Activated CD4-positive, alpha-beta T cell treated with anti-CD3 and anti-CD28 coated beads, Interleukin-2, amount 50 U/mL, for 16 hours (primary cell): ENCODE measurements around the gene TMPRSS9.
"Not testable (repeated sequence)": the region's sequence is repeated elsewhere in the genome, so short reads cannot be mapped to it uniquely, and the experiment has no call there.

ENCODE experiments used
- DNase-seq: peaks from one replicate; pipeline ENCODE4 v3.0.0-alpha.2; 2020

TMPRSS9 gene

DNA sequence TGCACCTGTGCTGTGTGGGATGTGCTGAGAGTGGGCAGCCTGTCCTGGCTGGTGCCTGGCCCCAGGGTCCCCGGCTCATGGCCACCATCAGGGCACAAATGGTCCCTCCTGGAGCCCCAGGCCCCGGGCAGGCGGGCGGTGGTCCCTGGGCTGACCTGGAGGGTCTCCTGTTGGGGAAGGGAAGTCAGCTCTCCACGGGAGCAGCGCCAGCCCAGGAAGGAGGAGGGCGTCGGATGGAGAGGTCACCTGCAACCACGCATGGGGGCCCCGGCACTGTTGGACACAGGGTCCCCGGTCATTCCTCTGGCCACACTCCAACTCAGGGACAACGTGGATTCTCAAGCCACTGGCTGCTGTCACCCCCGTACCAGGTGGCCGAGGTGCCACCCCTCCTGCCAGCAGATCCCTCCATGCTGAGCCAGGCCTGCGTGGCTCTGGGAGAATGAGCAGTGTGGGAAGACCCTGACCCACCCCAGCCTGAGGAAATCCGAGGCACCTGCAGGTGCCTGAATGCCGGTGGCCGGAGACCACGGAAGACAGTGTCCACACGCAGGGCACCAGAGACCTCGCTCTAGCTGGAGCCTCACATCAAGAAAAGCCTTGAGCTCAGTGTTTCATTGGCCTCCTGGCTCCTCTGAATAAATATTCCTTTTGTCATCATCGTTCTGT, 83.2 kb downstream of the TMPRSS9 start:
- DNase-seq = no peak

DNA sequence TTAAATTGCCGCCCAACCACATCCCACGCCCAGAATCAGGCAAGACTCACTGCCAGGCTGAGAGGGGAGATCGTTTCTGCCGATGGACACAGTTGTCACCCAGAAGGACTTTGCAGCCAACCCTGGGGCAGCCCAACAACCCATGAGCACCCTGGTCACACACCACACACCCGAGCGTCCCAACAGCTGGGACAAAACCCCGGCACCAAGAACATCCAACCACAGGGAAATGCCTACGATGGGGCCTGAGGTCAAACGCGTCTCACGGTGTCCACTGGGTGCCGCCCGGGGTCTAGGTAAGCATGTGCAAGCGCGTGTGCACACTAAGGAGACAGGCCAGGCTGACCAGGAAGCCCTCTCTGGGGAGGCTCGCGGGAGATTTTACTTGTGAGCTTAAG, 83.7 kb downstream of the TMPRSS9 start:
- no peak for DNase-seq

DNA sequence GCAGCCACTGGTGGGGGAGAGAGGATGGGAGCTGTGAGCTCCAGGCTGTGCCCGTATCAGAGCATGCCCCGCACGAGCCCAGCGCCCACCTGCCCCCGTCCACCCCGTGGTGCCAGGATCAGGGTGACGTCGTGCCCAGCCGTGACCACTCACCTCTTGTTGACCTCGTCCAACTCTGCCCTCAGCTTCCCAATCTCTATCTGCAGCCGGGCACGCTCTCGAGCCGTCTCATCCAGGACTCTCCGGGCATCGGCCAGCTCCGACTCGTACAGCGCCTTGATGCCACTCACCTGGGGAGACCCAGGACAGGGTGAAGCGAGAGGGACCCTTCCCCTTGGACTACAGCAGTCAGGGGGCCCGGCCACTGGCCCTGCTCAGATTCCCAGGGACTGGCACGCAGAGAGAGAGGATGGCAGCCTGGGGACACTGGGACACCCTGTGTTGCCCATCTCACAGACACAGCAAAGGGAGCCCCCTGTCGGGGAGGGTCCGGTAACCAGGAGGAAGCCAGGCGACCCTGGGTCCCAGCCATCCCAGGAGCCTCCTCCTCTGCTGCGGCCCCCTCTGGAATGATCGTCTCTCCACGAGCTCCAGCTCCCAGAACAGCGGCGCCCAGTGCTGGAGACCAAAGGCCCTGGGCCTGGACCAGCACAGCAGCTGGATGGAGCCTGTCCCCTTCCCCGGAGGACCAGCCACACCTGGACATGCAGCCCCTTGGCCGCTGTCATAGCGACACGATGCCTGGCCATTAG, 84.4 kb downstream of the TMPRSS9 start:
- DNase-seq = no peak

DNA sequence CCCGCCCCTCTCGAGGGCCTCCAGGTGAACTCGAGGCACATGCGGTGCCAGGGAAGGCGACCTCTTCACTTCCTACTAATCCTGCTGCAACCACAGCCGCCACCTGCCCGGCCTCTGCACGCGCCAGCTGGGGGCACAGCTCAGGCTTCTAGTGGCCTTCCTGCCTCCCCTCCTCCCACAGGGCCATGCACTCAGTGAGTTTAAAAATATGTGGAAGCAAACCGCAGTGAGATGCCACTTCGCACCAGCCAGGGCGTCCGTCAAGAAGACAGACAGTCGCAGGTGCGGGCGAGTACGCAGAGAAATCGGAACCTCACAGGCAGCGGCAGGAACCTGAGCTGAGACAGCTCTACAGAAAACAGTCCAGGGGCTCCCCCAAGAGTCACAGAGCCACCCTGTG, 86.3 kb downstream of the TMPRSS9 start:
- DNase-seq = no peak

DNA sequence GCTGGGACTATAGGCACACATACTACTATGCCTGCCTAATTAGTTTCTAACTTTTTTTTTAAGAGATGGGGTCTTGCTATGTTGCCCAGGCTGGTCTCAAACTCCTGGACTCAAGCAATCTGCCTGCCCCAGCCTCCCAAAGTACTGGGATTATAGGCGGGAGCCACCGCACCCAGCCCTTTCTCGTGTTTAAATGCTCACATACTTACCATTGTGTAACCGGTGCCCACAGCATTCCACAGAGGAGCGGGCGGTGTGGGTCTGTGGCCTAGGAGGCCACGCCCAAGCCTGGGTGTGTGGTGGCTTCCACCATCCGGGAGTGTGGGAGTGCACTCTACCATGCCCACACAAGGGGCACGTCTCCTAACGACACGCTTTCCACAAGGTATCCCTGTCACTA, 89.0 kb downstream of the TMPRSS9 start:
- DNase-seq = no peak

DNA sequence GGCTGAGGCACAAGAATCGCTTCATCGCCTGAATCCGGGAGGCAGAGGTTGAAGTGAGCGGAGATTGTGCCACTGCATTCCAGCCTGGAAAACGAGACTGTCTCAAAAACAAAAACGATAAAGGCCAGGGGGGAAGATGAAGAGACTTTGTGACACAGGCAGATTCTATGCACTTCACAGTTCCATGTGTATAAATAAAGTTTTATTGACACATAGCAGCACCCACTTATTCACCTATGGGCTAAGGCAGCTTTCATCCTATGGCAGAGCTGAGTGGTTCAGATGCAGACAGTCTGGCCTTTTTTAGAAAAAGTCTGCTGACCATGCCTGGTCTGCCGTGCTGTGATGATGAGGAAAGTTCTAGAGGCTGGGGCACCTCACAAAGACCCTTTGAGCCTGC, 91.1 kb downstream of the TMPRSS9 start:
- DNase-seq = no peak

DNA sequence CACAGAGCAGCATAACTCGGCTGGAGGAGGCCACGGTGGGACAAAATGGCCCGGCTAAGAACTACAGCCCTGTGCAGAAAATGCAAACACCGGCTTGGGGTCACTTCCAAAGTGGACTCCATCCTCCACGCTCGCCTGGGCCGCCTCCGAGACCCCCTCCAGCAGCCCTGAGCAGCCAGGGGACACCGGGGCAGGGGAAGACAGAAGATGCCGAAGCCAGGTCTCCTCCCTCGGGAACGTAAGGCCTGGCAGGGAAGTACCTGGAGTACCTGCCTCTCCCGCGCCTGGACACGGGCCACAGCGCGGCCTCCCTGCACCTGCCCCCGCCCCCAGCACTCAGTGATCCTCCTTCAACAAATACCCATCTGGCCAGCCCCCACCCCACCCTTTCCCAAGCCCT, 91.7 kb downstream of the TMPRSS9 start:
- no peak for DNase-seq

DNA sequence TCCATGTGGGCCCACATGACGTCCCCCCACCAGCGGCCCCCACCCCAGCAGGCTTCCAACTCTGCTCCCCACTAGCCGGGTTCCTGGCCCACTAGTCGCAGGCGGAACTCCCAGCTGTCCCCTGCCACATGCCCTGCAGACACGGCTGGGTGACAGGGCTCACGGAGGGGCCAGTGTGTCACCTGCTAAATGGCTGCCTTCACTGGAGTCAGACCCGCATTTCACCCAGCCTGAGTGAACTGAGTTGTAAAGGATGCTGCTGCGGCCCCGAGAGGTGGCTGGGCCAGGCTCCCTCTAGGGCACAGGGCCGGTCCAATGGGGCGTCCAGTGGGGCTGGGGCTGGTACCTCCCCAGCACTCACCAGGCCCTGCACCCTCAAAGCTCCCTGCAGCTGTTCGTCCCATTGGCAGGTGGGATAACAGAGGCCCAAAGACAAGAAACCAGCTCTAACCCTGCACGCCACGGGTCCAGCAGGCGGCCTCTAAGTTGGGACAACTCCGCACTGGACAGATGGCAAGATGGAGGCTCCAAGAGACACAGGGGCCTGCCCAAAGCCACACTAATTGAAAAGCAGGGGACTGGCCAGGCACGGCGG, 93.5 kb downstream of the TMPRSS9 start:
- no peak for DNase-seq

DNA sequence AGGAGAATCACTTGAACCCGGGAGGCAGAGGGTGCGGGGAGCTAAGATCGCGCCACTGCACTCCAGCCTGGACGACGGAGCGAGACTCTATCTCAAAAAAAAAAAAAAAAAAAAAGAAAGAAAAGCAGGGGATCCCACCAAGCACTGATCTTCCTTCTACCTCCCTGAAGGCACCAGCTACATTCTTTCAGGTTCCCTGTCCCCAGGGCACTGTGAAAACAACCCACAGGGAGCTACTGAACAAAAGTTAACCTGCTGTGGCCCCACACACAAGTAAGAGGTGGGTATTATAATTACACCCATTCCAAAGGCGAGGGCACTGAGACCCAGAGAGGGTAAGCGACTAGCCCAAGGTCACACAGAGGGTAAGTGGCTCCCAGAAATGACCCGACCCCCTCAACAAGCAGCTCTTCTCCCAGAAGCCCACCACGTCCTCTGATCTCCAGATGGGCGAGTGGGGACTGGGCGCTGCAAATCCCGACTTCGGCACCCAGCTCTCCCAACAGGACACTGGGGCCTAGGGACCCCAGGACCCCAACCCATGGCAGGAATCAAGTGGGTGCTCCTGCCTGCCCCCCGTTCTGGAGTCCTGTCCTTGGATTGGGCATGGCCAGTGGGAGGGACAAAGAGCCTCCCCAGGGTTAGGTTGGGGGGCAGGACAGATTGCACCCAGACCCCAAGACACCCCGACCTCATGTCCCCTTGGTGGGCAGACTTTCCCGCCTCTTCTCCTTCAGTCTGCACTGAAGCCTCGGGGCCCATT, 94.3 kb downstream of the TMPRSS9 start:
- no peak for DNase-seq

DNA sequence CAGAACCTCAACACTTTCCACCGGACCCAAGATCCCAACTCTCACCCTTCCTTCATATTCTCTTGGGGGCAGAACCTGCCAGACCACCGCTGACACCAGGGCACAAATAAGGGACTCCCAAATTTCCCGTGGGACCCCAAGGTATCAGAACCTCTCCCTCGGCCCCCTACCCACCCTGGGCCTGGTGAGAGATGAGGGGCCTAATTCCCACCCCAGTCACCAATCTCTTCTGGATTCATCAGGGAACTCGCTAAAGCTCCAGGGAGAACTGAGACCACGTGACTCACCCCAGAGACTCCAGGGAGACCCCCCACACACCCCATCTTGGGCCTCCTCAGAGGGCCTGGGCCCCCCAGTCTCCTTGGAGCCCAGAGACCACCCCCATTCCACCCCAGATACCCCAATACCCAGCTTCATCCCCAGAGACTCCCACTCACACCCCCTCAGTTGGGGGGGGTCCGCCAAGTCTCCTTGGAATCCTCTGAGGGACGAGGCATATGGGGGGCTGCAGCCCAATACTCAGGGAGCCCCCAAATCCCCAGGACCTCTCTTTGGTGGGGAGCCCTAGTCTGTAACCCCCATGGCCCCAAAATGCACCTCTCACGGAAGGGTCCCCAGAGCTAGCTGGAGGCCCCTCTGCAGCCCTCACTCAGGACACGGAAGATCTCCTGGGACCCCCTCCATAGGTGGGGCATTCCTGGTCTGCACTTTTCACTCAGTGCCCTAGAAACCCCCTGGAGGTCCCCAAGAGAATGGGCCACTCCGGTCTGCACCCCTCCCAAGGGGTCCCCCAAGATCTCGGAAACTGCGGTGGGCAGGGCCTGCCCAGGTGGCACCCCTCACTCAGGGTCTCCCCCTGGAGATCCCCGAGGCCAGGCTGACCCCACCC, 95.1 kb downstream of the TMPRSS9 start:
- no peak for DNase-seq

DNA sequence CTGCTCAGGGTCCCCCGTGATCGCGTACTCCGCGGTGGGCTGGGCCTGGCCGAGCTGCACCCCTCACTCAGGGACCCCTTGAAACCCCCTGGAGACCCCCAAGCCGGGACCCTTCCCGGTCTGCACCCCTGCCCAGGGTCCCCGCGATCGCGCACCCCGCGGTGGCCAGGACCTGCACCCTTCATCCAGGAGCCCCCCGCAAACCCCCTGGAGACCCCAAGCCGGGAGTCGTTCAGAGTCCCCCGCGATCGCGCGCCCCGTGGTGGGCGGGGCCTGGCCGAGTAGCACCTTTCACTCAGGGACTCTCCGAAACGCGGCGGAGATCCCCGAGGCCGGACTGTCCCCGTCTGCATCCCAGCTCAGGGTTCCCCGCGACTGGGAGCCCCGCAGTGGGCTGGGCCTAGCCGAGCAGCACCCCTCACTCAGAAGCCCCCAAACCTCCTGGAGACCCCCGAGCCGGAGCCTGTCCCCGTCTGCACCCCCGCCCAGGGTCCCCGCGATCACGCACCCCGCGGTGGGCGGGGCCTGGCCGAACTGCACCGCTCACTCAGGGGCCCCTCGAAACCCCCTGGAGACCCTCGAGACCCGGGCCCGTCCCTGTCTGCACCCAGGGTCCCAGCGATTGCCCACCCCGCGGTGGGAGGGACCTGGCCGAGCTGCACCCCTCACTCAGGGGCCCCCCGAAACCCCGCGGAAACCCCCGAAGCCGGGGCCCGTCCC, 95.9 kb downstream of the TMPRSS9 start:
- peak; percentile 49 for DNase-seq

DNA sequence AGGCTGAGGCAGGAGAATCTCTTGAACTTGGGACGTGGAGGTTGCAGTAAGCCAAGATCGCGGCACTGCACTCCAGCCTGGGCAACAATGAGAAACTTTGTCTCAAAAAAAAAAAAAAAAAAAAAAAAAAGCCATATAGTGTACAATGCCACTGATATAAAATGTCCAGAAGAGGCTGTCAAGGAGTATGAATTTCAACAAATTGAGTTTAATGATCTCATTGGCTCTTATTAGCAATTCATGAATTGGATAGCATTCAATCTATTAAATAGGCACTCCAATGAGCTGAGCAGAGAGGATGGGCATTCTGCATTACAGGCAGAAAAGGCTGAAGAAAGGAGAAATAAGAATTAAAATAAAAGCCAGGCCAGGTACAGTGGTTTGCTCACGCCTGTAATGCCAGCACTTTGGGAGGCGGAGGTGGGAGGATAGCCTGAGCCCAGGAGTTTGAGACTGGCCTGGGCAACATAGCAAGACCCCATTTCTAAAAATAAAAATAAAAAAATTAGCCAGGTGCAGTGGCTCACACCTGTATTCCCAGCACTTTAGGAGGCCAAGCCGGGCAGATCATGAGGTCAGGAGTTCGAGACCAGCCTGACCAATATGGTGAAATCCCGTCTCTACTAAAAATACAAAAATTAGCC, 97.5 kb downstream of the TMPRSS9 start:
- no peak for DNase-seq

DNA sequence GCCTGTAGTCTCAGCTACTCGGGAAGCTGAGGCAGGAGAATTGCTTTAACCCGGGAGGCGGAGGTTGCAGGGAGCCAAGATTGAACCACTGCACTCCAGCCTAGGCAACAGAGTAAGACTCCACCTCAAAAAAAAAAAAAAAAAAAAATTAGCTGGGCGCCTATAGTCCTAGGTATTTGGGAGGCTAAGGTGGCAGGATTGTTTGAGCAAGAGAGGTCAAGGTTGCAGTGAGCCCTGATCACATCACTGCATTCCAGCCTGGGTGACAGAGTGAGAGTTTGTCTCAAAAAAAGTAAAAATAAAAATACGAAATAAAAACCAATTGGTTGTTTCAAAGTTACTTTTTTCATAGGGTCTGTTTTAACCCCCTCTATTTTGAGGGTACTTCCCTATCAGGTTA, 98.0 kb downstream of the TMPRSS9 start:
- no peak for DNase-seq

DNA sequence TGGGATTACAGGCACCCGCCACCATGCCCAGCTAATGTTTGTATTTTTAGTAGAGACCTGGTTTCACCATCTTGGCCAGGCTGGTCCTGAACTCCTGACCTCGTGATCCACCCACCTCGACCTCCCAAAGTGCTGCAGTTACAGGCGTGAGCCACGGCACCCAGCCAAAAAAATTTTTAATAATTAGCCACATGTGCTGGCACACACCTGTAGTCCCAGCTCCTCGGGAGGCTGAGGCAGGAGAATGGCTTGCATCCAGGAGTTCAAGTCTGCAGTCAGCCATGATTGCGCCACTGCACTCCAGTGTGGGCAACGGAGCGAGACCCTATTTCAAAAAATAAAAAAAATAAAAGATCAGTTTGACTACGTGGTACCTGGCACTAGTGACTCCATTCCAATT, 98.7 kb downstream of the TMPRSS9 start:
- DNase-seq = not testable (repeated sequence)

DNA sequence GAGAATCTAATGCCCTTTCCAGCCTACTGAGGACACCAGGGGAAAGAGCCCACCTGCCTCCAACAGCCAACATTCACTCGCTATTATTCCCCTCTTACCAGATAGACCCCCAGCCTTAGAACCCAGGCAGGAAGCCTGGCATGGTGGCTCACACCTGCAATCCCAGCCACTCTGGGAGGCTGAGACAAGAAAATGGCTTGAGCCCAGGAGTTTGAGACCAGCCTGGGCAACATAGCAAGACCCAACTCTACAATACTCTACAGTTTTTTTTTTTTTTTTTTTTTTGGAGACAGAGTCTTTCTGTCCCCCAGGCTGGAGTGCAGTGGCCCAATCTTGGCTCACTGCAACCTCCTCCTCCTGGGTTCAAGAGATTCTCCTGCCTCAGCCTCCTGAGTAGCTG, 100.2 kb downstream of the TMPRSS9 start:
- no peak for DNase-seq

DNA sequence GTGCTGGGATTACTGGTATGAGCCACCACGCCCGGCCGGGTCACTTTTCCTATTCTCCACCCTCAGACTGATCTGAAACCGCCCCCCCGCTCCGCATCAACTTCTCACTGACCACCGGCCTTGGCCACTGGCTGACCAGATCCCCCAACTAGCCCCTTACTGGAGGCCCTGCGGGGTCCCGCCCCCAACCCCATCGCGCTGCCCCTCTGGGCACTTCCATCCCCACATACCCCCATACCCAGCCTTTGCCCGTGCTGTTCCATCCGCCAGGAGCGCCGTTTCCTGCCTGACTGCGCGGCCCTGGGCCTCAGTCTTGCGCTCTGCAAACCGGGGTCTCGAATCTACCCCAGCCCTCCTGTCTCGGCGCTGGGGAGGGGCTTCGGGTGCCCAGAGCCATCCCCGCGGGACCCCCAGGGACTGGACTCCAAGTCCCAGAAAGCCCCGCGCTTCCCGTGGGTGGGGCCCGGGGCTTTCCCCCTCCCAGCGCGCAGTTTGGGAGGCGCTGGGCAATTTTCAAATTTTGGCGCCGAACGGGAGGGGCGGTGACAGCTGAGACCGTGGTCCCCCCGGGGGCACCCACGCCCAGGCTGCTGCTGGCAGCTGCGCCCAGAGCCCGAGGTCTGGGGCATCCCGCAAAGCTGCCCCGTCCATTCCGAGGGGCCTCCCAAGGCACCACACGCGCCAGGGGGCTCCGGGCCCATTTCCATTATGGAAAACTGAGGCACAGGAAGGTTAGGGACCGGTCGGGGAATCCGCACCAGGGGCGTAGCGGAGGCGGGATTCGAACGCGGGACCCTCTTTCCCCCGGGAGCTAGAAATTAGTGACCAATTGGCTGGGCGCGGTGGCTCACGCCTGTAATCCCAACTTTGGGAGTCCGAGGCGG, 101.9 kb downstream of the TMPRSS9 start:
- DNase-seq = peak; percentile 78

DNA sequence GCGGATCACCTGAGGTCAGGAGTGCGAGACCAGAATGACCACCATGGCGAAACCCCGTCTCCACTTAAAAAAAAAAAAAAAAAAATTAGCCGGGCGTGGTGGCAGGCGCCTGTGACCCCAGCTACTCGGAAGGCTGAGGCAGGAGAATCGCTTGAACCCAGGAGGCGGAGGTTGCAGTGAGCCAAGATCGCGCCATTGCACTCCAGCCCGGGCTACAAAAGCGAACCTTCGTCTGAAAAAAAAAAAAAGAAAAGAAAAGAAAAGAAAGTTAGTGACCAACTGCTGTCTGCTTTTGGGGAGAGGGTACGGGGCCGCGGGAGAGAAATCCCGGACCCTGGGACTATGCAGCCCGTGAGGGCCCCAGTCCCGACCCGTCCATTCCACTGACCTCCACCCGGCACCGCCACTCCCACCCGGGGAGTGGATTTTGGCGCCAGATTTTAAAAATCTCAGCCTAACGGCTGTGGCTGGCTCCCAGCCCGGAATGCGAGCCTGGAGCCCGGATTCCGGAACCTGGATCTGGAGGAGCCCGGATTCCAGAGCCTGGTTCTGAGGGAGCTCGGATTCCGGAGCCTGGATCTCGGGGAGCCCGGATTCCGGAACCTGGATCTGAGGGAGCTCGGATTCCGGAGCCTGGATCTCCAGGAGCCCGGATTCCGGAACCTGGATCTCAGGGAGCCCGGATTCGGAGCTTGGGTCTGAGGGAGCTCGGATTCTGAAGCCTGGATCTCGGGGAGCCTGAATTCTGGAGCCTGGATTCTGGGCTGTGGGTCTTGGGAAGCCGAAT, 102.8 kb downstream of the TMPRSS9 start:
- no peak for DNase-seq

DNA sequence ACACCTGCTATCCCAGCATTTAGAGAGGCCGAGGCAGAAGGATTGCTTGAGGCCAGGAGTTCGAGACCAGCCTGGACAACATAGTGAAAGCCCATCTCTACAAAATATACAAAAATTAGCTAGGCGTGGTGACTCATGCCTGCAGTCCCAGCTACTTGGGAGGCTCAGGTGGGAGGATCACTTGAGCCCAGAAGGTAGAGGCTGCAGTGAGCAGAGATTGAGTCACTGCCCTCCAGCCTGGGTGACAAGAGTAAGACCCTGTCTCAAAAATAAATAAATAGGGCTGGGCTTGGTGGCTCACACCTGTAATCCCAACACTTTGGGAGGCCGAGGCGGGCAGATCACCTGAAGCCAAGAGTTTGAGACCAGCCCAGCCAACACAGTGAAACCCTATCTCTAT, 103.6 kb downstream of the TMPRSS9 start:
- not testable (repeated sequence) for DNase-seq

DNA sequence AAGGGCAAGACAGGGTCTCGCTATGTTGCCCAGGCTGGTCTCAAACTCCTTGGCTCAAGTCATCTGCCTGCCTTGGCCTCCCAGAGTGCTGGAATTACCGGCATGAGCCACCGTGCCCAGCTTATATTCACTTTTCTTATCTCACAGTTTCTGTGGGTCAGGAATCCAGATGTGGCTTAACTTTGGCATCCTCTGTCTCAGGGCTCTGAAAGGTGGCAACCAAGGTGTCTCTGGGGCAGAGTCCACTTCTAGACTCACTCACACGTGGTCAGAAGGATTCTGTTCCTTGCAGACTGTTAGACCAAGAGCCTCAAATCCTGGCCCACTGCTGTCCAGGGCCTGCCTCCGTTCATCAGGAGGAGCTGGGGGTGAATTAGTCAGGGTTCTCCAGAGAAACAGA, 104.3 kb downstream of the TMPRSS9 start:
- no peak for DNase-seq
